Measurements from ENCODE around the gene LIMS1.
"Not testable (repeated sequence)": the region's sequence is repeated elsewhere in the genome, so short reads cannot be mapped to it uniquely, and the experiment has no call there.

Gene LIMS1

DNA sequence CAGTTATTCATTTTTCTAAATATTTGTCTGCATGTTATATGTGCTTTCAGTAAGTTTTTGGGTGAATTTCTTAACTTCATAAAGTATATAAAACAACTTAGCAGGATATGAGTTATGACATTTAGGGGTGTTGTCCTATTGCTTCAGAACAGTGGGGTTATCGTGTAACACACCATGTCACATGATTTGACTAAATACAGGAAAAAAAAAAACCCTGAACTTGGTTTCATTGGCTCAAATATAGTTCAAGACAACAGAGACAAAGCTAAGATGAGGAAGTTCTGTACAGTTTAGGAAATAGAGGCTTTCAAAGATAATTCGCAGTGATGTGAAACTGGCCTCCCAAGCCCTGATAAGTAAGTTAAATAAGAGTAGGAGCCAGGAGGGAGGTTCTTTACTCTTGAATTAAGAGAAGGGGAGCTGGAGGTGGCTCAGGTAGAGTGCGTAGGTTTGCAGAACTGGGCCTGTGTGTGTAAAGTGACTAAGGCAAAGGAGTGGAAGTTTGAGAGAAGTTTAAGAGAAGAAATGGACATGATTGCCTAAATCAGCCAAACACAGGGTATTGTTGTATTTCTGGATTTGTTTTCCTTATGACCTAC is 53.9 kb downstream of the LIMS1 start:
- no peak for DNase-seq

- no peak for DNase-seq
Measured at GRCh38 chr2:108589372-108589771, 55.1 kb downstream of the LIMS1 start.

GRCh38 chr2:108589781-108590180 is 55.5 kb downstream of the LIMS1 start:
- no peak for DNase-seq

GRCh38 chr2:108591163-108591562 is 56.9 kb downstream of the LIMS1 start:
- no peak for DNase-seq

GRCh38 chr2:108593547-108594098 is 59.4 kb downstream of the LIMS1 start:
- DNase-seq = no peak

DNA sequence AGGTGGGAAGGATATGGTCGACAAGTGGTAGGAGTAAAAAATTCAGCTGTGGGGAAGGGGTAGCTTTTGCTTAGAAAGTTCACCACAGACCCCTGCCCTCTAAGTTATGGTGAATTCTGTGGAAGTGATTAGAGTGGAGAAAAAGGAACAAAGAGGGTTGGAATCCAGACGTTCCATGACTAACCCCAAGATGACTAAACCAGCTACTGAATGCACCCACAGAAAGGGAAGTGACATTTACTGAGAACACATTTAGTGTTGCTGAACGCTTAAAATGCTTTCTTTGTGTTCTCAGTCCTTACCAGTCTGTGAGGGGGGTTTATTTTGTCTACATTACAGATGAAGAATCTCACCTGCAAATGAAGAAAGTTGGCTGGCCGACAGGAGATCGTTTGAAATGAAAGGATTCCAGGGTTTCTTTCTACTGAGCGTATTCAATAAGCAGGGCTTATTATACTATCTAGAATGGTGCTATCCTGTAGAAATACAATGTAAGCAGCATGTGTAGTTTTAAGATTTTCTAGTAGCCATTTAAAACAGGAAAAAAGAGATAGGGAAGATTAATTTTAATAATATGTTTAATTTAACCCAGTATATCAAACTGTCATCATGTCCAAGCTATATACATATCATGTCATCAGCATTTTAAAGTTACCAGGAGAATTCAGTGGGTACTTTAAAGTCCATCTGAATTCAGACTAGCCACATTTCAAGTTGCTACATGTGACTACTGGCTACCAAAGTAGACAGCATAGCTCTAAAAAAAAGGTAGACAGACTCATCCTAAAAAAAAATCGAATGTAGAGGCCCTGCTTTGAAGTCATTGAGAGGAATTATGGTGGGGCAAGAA is 60.1 kb downstream of the LIMS1 start:
- no peak for DNase-seq

DNA sequence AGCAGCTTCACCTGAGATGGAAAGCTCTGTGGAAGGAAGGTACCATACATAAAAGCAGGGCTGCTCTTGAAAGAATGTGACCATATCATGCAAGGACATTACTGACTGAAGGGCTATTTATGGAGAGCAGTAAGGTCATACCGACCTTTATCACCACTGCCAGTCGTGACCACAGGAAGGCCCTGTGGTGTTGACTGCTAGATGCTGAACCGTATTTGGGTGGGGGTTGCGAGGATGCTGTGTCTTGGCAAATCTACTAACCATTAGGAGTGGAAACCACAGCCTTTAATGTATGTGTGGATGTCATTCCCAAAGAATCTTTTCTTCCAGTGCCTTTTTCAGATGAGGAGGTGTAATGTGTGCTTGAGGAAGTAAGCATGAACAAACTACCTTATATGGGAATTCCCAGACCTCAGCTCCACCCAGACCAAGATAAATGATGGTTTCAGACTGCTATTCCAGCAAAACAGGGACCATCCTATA is 60.8 kb downstream of the LIMS1 start:
- DNase-seq = no peak

DNA sequence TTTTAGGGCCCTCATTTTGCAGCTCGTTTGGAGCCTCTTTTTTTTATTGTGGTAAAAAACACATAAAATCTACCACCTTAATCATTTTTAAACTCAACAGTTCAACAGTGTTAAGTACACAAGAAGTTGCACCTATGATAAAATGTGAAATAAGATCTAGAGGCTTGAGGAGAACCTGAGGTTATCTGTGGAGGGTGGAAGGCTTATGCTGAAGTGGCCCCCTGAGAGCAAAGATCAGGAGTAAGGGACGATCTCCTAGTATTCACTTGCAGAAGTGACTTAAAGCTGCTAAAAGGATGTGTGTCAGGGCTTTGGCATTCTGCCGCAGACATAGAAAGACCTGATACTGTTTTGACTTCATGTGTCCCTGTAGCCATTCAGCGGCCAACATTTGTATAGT is 61.5 kb downstream of the LIMS1 start:
- not testable (repeated sequence) for DNase-seq

- DNase-seq = not testable (repeated sequence)
Measured at GRCh38 chr2:108597105-108597744, 63.0 kb downstream of the LIMS1 start.

GRCh38 chr2:108601199-108601598 is 66.9 kb downstream of the LIMS1 start:
- DNase-seq = not testable (repeated sequence)

- no peak for DNase-seq
Measured at GRCh38 chr2:108602422-108602821, 68.2 kb downstream of the LIMS1 start.

GRCh38 chr2:108604196-108604595 is 69.9 kb downstream of the LIMS1 start:
- DNase-seq = no peak

- no peak for DNase-seq
Measured at GRCh38 chr2:108605947-108606346, 71.7 kb downstream of the LIMS1 start.

DNA sequence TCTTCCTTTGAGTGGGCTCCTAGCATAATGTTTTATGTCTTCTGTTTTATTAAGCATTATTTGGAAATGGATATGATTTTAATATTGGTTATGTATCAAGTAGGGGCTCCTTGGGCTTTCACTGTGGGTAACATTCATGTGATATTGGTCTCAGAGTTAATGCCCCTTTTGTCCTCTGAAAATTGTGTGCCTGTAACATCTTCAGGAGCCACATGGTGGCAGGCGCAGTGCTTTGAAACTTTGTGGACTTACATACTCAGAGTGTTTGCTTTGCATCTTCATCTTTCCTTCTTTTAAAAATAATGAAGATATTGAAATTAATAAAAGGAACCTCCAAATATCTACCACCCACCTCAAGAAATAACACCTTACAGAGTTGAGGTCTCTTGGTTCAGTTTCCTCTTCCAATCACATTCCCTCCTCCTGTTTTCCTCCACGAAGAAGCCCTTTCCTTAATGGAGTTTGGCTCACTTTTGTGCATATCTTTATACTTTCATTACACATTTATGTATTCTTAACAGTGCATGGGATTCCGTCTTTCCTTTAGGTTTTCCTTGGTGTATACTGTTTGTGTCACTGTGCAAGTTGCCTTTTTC is 73.5 kb downstream of the LIMS1 start:
- no peak for DNase-seq

DNA sequence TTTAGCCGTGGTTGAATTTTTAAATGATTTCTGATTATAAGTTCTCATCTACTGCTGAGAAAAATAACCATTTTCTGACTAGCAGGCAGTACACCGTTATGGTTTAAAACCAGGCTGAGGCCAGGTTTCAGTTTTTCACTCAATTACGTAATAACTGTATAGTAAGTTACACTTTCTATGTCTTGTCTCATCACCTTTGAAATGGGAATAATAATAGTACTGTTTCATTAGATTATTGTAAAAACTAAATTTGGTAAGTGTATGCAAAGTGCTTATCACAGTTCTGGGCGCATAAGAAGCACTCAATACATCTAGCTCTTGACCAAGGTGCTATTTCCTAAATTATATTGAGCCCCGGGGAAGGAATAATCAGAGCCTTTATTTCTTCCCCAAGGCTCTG is 76.8 kb downstream of the LIMS1 start:
- no peak for DNase-seq

GRCh38 chr2:108612153-108612513 is 77.9 kb downstream of the LIMS1 start:
- no peak for DNase-seq

DNA sequence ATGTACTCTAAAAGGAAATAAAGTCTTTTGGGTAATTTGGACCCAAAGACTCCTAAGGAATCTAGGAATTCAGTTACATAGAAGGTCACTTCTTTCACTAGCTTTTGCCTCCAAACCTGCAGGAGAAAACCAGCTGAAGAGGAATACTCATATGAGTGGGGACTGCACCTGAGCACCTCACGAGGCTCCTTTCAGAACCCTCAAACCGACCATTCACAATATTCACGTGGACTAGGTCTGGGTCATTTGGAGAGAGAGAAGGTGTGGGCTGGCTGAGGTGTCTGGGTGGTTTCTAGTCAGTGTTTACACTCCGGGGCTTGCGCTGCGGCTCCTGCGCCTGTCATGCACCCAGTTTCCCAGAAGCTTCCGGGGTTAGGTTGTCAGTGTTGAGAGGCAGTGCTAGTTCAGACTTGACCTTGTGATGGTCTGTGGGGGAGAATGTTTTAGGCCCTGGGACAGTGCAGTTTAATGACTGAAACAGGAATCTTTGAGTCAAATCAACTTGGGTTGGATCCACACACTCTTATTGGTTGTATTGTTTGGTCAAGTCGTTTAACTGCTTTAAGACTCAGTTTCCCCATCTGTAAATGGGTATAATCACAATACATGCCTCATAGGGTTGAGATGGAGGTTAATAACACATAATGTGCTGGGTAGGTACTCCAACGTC is 78.4 kb downstream of the LIMS1 start:
- DNase-seq = no peak

DNA sequence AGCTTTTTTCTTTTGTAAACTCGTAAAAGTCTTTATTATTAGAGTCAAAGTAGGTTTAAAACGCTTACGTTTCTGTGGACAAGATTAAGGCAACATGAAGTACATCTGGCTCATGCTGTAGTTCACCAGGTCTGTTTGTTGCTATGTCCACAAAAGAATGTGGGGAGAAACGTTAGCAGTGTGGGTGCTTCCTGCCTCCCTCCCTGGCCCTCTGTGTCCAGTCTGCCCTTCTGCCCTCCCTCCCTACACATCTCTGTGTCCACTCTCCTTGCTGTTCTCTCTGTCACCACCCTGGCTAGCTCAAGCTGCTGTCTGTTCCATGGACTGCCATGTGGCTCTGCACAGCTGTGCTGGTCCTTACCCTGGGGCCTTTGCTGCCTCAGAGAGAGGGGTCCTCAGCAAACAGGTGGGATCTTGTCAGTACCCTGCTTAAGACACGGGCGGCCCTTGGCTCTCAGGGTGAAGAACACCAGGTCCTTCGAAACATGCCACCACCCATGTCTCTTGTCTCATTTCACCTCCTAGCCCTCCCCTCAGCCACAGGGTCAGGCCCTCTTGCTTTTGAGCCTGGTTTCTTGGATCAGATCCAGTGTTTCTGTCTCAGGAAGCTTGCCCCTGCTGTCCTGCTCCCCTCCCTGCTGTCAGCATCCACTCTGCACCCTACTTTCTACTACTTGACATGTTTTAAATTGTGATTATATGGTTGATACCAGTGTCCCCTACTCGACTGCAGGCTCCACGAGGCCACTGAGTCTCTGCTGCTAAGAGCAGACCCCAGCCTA is 79.2 kb downstream of the LIMS1 start:
- no peak for DNase-seq

GRCh38 chr2:108614043-108614545 is 79.8 kb downstream of the LIMS1 start:
- no peak for DNase-seq

DNA sequence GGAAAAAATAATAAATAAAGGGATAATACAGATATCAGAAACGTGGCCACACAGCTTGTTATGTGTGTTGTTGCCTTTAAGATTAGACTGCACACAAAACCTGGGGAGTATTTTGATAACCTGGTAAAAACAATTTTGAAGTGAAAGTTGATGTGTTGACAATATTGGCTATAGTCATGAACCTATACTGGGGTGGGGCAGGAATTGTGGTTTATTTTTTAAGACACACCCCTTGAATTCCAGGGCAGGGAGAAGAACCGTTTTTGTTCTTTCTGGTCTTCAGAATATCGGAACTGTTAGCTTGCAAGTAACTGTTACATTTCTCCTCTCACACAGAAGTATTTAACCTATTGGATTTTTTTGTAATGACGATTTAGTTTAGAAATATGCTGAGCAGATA is 80.4 kb downstream of the LIMS1 start:
- no peak for DNase-seq

DNA sequence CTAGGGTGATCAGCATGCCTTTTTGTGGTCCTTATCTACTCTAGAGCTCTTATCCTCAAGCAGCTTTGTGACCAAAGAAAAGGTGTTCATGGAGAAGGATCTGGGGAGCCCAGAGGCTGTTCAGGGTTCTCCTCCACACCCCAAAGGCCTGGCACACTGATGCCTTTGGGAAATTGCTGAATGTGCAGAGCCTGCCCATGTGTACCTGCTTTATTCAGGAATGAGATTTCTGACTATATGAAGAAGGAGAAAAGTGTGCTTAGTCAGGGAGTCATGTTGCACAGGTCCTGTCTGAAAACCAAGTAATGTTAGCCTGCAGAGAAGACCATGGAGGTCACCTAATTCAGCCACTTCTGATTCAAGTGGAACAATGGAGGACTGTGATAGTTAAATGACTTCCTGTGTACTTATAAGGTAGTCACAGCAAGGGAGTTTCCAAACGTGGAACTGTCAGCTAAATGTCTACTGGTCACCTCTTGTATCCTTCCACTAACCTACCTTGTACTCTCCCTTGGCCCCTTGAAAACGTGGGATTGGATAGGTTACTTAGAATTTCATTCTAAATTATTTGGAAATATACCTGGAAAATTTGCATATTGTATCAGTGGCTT is 81.3 kb downstream of the LIMS1 start:
- DNase-seq = no peak
